Measurements from ENCODE around the gene TSR3.
A peak's percentile ranks its signal among the peaks of the same experiment; 100 is the strongest.

The TSR3 gene

GRCh38 chr16:1344499-1344898, 7.2 kb downstream of the TSR3 start:
- no peaks in the 10 kb centered on the region for H3F3A ChIP-seq (ENCODE audit: low read depth)
- H4K20me1 ChIP-seq (ENCODE audit: insufficient read depth, low read length, poor library complexity, severe bottlenecking) = no peaks in the 10 kb centered on the region
- H3K4me3 ChIP-seq (ENCODE audit: low read length, poor library complexity, severe bottlenecking) = no peak overlapping the region
- H3K9ac ChIP-seq (ENCODE audit: low read depth, low read length, poor library complexity, severe bottlenecking) = no peak overlapping the region
- TF ChIP-seq, protein P1, sequence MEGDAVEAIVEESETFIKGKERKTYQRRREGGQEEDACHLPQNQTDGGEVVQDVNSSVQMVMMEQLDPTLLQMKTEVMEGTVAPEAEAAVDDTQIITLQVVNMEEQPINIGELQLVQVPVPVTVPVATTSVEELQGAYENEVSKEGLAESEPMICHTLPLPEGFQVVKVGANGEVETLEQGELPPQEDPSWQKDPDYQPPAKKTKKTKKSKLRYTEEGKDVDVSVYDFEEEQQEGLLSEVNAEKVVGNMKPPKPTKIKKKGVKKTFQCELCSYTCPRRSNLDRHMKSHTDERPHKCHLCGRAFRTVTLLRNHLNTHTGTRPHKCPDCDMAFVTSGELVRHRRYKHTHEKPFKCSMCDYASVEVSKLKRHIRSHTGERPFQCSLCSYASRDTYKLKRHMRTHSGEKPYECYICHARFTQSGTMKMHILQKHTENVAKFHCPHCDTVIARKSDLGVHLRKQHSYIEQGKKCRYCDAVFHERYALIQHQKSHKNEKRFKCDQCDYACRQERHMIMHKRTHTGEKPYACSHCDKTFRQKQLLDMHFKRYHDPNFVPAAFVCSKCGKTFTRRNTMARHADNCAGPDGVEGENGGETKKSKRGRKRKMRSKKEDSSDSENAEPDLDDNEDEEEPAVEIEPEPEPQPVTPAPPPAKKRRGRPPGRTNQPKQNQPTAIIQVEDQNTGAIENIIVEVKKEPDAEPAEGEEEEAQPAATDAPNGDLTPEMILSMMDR (conservative IDR thresholded peaks at IDR 0.05; ENCODE audit: low read length) = no peak
- no peak for TF ChIP-seq EZH2phosphoT487 (IDR thresholded peaks at IDR 0.05; ENCODE audit: borderline replicate concordance)
- no peak overlapping the region for H2AFZ ChIP-seq (ENCODE audit: low read length)
- H3K4me2 ChIP-seq (ENCODE audit: low read depth, low read length, poor library complexity, severe bottlenecking) = no peak overlapping the region
- H3K4me1 ChIP-seq (ENCODE audit: insufficient read depth, low read length, poor library complexity, severe bottlenecking) = peaks cover 4% of the 10 kb centered on the region
- H3K9me3 ChIP-seq (ENCODE audit: insufficient read depth, low read depth, low read length) = no peaks in the 10 kb centered on the region
- no peaks in the 10 kb centered on the region for H3K27me3 ChIP-seq (ENCODE audit: insufficient read depth, low read length, poor library complexity, severe bottlenecking)
- H3K79me2 ChIP-seq (ENCODE audit: insufficient read depth, low read length) = no peaks in the 10 kb centered on the region
- no peaks in the 10 kb centered on the region for H3K36me3 ChIP-seq (ENCODE audit: insufficient read depth, low read length)
- H3K9me2 ChIP-seq (replicated peaks; ENCODE audit: low read depth, low read length) = no peaks in the 10 kb centered on the region

GRCh38 chr16:1343428-1344242, 8.0 kb downstream of the TSR3 start:
- Histone ChIP-seq H3K9me3 (ENCODE audit: insufficient read depth, low read depth, low read length) (no peaks in the 10 kb centered on the region), H3K36me3 (ENCODE audit: insufficient read depth, low read length) (no peaks in the 10 kb centered on the region), H3K9ac (ENCODE audit: low read depth, low read length, poor library complexity, severe bottlenecking) (no peak overlapping the region), H3K79me2 (ENCODE audit: insufficient read depth, low read length) (no peaks in the 10 kb centered on the region), H3K9me2 (replicated peaks; ENCODE audit: low read depth, low read length) (no peaks in the 10 kb centered on the region), H3F3A (ENCODE audit: low read depth) (no peaks in the 10 kb centered on the region), H3K4me1 (ENCODE audit: insufficient read depth, low read length, poor library complexity, severe bottlenecking) (peaks cover 4% of the 10 kb centered on the region), H3K27me3 (ENCODE audit: insufficient read depth, low read length, poor library complexity, severe bottlenecking) (no peaks in the 10 kb centered on the region), H2AFZ (ENCODE audit: low read length) (no peak overlapping the region), H3K4me2 (ENCODE audit: low read depth, low read length, poor library complexity, severe bottlenecking) (no peak overlapping the region), H4K20me1 (ENCODE audit: insufficient read depth, low read length, poor library complexity, severe bottlenecking) (no peaks in the 10 kb centered on the region), H3K4me3 (ENCODE audit: low read length, poor library complexity, severe bottlenecking) (no peak overlapping the region)
- no peak for TF ChIP-seq EZH2phosphoT487 (IDR thresholded peaks at IDR 0.05; ENCODE audit: borderline replicate concordance)
- TF ChIP-seq, protein P1 (conservative IDR thresholded peaks at IDR 0.05; ENCODE audit: low read length) = no peak

DNA sequence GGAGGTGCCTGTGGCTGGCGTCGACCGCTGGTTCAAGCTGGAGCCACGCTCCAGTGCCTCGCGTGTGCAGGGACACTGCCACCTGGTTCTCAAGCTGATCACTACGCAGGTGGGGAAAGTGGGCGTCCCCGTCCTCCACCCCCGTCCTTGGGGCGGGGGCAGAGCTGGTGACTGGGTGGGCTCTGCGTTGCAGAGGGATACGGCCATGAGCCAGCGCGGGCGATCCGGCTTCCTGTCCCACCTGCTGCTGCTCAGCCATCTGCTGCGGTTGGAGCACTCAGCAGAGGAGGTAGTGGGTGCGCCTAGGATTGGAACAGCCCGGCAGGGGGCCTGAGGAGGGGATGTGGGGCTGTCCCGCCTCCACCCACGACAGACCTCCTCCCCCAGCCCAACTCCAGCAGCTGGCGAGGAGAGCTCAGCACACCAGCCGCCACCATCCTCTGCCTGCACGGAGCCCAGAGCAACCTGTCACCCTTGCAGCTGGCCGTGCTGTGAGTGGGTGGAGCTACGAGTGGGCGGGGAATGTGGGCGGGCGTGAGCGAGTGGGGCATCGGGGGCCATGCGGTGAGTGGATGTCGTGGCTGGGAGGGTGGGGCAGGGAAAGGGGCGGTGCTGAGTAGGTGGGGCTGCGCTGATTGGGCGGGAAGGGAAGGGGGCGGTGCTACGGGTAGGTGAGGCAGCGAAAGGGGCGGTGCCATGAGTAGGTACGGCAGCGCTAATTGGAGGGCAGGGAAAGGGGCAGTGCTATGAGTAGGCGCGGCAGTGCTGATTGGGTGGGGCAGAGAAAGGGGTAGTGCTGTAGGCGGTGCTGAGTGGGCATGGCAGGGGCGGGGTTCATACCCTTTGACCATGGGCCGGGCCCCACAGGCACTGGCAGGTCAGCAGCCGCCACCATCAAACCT, 8.9 kb downstream of the TSR3 start:
- Histone ChIP-seq H4K20me1 (ENCODE audit: insufficient read depth, low read length, poor library complexity, severe bottlenecking) (no peaks in the 10 kb centered on the region), H3K4me2 (ENCODE audit: low read depth, low read length, poor library complexity, severe bottlenecking) (peak overlapping the region; percentile 57), H3F3A (ENCODE audit: low read depth) (no peaks in the 10 kb centered on the region), H3K4me3 (ENCODE audit: low read length, poor library complexity, severe bottlenecking) (peak overlapping the region; percentile 62), H3K4me1 (ENCODE audit: insufficient read depth, low read length, poor library complexity, severe bottlenecking) (peaks cover 4% of the 10 kb centered on the region), H3K9me3 (ENCODE audit: insufficient read depth, low read depth, low read length) (no peaks in the 10 kb centered on the region), H3K36me3 (ENCODE audit: insufficient read depth, low read length) (no peaks in the 10 kb centered on the region), H3K27me3 (ENCODE audit: insufficient read depth, low read length, poor library complexity, severe bottlenecking) (no peaks in the 10 kb centered on the region), H3K9me2 (replicated peaks; ENCODE audit: low read depth, low read length) (no peaks in the 10 kb centered on the region), H3K9ac (ENCODE audit: low read depth, low read length, poor library complexity, severe bottlenecking) (no peak overlapping the region), H2AFZ (ENCODE audit: low read length) (no peak overlapping the region), H3K79me2 (ENCODE audit: insufficient read depth, low read length) (no peaks in the 10 kb centered on the region)
- TF ChIP-seq, protein P1 (conservative IDR thresholded peaks at IDR 0.05; ENCODE audit: low read length) = no peak
- no peak for TF ChIP-seq EZH2phosphoT487 (IDR thresholded peaks at IDR 0.05; ENCODE audit: borderline replicate concordance)

Measured in Loucy (cell line).